Sigmoid colon (tissue), 4 donors: ENCODE results near the gene SLC1A5.

Experiments used
- CTCF ChIP-seq, 4 experiments: fragments of 450-650 bp in 3 of 4; fragments of 200-600 bp in 1 of 4; IDR thresholded peaks; one replicate each; pipeline ENCODE4 v1.5.1; 2016 to 2019; ENCODE audit warnings: antibody characterized with exemption in 4 of 4, mild to moderate bottlenecking in 3 of 4, moderate library complexity in 2 of 4
- EP300 ChIP-seq, 4 donors: sonication (generic); formaldehyde crosslinking; IDR thresholded peaks; one replicate each; pipeline ENCODE4 v1.6.1; 2017; ENCODE audit warnings: antibody characterized with exemption in 4 of 4
- POLR2A ChIP-seq, 2 donors: fragments of 450-650 bp; IDR thresholded peaks; one replicate each; pipeline ENCODE4 v1.6.1; 2016; ENCODE audit warnings: antibody characterized with exemption in 2 of 2, mild to moderate bottlenecking in 2 of 2, moderate library complexity in 2 of 2
- POLR2AphosphoS5 ChIP-seq, 4 donors: sonication (generic); formaldehyde crosslinking; IDR thresholded peaks; one replicate each; pipeline ENCODE4 v1.6.1; 2017; ENCODE audit warnings: antibody characterized with exemption in 4 of 4

GRCh38 chr19:46830864-46831263 is 42.5 kb upstream of the SLC1A5 start:
- no peak for TF ChIP-seq CTCF (IDR thresholded peaks at IDR 0.05)
- TF ChIP-seq POLR2A (IDR thresholded peaks at IDR 0.05): no peak
- TF ChIP-seq POLR2AphosphoS5 (IDR thresholded peaks at IDR 0.05): no peak
- TF ChIP-seq EP300 (IDR thresholded peaks at IDR 0.05): no peak
